G401.6 (cell line): ENCODE data around the gene STK16.
"Not testable (repeated sequence)": the region's sequence is repeated elsewhere in the genome, so short reads cannot be mapped to it uniquely, and the experiment has no call there.

Experiments used
- FAIRE-seq: peaks from 2 replicates; lab custom pipeline; 2012; peaks lifted over from hg19 to GRCh38; lab: Jason Lieb, UNC

Gene STK16

DNA sequence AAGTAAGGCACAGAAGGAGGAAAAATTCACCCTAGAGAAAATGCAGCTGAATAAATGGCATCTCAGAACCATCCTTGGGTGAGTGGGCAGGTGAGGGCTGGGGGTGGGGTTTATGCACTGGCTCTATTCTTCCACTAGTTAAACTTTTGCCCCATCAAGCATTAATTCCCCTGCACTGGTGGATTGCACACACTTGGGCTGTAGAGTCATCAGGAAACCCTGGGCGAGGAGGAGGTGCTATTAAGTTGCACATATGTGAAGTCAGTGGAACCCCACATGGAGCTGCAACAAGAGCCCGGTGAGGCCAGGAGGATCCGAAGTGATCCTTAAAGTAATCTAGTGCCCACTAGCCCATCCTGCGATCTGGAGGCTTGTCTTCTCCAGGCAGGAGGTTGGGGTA lies 27.1 kb downstream of the STK16 start:
- no peak for FAIRE-seq

DNA sequence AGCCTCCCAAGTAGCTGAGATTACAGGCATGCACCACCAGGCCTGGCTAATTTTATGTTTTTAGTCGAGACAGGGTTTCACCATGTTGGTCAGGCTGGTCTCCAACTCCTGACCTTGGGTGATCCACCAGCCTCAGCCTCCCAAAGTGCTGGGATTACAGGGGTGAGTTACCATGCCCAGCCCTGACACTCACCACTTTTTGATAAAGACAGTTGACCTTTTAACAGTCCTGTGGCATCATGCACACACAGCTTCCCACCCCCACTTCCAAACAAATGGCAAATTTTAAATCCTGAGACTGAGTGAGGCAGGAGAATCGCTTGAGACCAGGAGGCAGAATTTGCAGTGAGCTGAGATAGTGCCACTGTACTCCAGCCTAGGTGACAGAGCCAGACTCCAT lies 27.7 kb downstream of the STK16 start:
- FAIRE-seq: no peak

DNA sequence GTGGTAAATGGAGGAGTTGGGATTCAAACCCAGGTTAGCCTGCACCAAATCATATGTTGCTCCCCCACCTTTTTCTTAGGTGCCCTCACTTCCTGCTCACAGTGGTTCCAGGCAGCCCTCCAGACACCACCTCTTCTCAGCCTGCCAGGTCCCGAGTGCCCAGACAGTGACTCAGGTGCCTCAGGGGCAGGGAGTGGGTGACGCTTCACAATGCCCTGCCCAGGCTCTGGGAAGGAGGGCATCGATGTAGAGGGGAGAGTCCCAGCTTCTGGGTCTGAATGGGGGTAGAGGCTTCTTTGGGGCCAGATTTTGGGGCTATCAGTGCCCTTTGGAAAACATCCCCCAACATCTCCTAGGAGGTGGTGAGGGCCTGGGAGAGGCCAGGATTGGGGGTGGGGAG lies 28.7 kb downstream of the STK16 start:
- FAIRE-seq: no peak

DNA sequence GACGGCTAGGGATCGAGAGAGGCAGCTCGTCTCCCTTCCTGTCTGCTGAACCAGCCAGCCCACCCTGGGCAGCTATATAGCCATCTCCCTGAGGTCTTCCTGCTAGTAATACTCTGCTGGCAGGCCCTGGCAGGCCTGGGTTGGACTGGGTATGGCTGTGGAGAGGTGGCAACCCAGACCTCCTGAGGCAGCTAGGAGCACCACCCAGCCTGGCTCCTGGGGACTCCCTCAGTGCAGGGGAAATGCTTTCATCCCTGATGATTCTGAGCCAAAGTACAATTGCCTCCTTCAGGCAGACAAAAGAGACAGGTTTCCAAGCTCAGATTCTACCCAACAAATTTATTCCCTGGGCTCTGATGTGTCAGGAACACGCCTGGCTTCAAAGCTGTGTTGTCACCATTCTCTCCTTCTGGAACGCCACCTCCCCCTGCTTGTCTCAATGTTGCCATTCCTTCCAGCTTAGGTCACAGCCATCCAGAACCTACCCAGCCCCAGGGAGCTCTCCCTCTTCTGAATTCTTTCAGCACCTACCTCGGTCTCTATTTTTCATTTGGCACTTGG lies 29.2 kb downstream of the STK16 start:
- FAIRE-seq: peak; percentile 92

DNA sequence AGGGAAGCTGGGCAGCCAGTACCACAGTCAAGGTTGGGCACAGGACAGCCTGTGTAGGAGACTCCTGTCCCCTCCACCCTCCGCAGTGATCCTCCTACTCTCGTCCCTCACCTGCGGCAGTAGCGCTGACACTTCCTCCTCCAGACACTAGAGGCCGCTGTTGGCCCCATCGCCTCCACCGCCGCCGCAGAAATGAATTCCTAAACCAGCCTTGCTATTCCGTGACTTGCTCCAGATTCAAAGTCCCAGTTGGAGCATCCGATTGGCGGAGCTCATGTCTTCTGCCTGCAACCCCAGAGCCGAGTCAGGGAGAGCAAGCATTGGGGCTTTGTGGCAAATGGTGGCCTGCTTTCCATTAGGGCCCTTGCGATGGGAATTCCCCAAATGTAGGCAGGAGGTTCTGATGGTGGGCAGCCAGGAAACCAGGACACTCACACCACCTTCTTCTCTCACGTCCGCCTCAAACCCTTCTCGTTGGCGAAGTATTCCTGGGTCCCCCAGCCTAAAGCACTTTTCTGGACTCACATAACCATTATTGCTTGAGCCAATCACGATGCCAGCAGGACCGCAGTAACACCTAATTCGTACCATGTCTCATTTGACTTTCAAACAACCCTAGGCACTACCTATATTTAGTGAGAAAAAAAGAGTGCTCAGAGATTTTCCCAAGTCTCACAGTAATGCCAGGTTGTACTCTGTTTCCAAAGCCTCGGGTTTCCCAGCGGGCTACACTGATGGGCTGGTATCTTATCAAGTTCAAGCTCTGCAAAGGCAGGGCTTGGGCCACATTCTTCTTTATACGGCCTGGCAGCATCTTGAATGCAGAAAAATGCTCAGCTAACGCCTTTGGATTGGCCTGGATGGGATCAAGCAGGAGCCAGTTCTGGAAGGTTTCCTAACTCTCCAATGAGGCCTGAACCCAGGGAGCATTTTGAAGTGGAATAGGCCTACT lies 32.7 kb downstream of the STK16 start:
- peak; percentile 89 for FAIRE-seq

DNA sequence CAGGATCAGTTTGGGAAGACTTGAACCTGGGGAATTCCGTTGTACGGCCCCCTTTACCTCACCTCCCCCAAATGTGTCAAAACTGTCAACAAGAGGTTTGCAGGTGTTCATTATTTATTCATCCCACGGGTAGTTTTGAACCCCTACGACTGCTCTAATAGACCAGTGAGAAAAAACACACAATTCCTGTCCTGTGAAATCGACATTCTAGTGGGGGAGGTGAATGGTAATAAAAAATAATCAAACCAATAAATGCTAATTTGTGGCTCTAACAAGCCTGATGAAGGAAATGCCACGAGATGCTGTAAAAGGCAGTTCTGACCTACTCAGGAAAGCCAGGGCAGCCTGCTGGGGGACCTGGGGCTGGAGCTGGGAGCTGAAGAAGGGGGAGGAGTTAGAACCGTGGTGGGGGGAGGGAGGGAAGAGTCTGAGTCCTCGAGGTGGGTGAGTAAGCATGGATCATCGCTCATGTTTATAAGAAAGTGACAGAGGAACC lies 33.4 kb downstream of the STK16 start:
- FAIRE-seq: no peak

DNA sequence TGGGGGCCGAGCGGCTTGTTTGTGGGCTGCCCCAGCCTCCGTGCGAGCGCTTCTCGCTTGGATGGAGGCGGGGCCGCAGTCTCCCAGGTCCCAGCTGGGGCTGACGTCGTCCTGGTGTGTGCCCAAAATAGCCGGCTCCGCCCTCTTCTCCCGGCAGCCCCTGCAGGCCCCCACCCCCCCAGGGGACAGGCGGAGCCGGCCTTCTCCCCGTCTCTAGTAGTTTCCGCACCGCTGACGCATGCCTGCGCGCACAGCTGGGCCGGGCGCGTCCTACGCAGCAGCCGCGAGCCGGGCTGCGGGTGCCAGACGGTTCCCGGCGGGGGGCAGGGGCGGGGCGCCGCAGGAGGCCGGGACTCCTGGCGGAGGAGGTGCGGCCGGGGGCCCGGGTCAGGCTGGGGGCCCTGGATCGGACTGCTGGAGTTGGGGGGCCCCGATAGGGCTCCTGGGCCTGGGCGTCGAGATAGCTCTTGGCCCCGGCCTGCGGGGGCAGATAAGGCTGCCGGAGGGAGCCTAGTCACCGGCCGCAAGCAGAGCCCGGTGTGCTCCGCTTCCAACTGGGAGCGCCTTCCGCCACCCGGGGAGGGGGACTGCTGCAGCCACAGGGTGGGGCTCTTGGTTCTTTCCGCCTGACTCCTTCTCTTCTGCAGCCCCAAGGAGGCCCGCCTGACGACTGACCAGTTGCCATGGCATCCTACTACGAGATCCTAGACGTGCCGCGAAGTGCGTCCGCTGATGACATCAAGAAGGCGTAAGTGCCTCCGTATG lies 34.1 kb downstream of the STK16 start, which contains the start of gene DNAJB2:
TSS of gene DNAJB2 (plus strand) at position 216 of the 765 bp plus-strand sequence. CDS start at position 684, 468 bp downstream.
- peak; percentile 97 for FAIRE-seq

GRCh38 chr2:219279916-219280516 lies 34.7 kb downstream of the STK16 start:
- FAIRE-seq: no peak

DNA sequence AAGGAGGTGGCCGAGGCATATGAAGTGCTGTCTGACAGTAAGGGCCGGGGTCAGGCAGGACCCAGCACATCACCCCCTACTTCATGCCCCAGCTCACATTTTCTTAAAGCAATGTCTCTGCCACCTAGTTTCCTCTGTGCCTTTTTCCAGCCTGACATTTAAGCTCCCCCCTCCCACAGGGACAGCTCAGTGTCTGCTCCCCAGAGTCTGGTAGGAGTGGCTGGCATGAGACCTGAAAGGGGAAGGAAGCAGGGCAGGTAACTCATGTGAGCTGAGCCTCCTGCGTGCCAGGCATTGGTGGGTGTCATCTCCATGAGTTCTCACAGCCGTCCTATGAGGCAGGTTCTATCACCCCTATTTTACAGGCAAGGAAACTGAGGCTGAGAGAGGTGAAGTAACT lies 35.4 kb downstream of the STK16 start:
- no peak for FAIRE-seq

DNA sequence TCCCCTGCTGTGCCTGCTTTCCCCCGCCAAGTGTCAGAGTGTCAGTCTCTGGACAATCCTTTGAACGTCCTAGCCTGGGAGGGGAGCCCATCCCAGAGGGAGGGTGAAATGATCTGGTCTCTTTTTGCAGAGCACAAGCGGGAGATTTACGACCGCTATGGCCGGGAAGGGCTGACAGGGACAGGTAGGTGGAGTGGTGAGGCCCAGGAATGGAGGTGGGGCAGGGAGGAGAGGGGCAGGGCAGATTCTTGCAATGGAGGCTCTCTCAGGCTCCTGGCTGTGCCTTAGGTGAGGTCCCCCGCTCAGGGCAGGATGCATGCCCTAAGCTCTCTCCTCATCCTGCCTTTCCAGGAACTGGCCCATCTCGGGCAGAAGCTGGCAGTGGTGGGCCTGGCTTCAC lies 36.3 kb downstream of the STK16 start:
- no peak for FAIRE-seq

- FAIRE-seq: no peak
Observed at GRCh38 chr2:219282375-219282774, 37.1 kb downstream of the STK16 start.

DNA sequence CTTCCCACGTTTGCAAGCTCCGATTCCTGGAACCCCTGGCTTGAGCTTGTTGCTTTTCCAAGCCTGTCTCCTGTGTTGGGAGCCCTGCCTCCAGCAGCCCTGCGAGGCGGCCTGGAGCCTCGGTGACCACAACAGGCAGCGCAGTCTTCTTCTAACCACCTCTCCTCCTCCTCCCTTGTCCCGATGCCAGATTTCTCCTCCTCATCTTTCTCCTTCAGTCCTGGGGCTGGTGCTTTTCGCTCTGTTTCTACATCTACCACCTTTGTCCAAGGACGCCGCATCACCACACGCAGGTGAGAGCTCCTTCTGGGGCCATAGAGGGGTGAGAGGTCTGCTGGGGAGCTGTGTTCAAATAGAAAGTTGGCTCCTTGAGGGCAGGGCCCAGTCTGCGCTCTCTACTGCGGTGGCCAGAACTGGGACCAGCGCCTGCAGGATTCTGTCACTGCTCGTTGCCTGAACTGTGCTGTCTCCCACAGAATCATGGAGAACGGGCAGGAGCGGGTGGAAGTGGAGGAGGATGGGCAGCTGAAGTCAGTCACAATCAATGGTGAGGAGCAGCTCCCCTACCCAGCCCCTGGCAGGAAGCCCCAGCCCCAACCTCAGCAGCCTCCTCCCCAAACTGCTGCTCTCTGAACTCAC lies 37.8 kb downstream of the STK16 start:
- FAIRE-seq: no peak

- no peak for FAIRE-seq
Observed at GRCh38 chr2:219284501-219285372, 39.5 kb downstream of the STK16 start.

GRCh38 chr2:219285373-219285735 lies 40.1 kb downstream of the STK16 start:
- FAIRE-seq: no peak

DNA sequence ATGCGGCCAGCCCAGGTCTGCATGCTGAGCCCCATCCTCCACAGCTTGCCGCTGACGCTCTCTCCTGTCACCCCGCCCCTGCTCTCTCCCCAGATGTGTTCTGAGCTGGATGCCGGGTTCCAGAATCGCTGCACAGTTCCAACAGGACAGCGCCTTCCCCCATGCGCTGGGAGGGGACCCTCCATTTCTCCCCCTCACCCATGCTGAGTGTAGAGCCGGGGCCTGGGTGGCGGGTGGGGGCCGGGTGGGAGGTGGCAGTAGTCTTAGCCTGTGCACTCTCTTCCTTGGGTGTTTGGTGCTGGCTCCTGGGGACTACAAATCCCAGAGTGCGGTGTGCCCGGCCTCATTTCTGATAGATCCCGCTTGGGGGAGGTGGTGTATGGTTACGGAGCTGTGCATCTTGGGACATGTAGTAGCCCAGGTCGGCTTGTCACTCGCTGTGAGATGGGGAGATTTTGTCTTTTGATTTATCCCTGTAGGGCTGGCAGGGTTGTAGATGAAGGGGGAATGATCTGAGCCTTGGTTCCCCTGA lies 40.7 kb downstream of the STK16 start:
- FAIRE-seq: no peak

- FAIRE-seq: no peak
Observed at GRCh38 chr2:219286436-219287115, 41.3 kb downstream of the STK16 start.

DNA sequence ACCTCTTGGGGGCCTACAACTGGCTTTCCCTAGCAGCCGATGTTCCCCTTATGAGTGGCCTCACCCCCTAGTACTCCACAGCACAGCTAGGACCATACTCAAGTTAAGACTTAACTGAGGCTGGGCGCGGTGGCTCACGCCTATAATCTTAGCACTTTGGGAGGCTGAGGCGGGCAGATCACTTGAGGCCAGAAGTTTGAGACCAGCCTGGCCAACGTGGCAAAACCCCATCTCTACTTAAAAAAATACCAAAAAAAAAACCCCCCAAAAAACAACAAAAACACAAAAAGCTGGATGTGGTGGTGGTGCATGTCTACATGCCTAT lies 41.8 kb downstream of the STK16 start:
- FAIRE-seq: not testable (repeated sequence)

- FAIRE-seq: no peak
Observed at GRCh38 chr2:219287580-219288265, 42.4 kb downstream of the STK16 start.

GRCh38 chr2:219289195-219289536 lies 43.9 kb downstream of the STK16 start:
- no peak for FAIRE-seq
